DND-41 (cell line): ENCODE measurements around the gene TMEM234.

ENCODE experiments used
- CTCF ChIP-seq: IDR thresholded peaks from 2 replicates; pipeline ENCODE4 v1.5.1; 2012; ENCODE audit warnings: borderline replicate concordance, low read length, moderate library complexity, mild to moderate bottlenecking; ENCODE audit not compliant: poor library complexity, severe bottlenecking; ENCODE audit errors: extremely low read depth
- EZH2 ChIP-seq: IDR thresholded peaks from 3 replicates; pipeline ENCODE4 v1.6.1; 2012; ENCODE audit warnings: borderline replicate concordance, low read depth, mild to moderate bottlenecking, moderate library complexity, low read length, inconsistent platforms; ENCODE audit not compliant: severe bottlenecking

DNA sequence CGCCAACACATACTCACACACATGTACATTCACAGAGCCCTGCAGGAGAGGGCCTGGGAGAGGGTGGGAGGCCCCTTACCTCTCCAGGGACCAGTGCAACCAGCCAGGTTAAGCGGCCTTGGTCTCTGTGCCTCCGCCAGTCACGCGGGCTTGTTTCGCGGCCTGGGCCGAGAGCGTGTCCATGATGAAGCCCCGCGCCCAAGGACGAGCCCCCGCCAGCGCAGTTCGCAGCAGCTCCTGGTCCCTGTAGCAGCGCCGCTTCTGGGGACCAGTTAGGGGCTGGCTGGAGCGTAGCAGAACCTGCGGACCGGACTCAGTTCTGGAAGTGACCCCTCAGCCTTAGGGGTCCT is 17.6 kb upstream of the TMEM234 start:
- TF ChIP-seq CTCF (no peak), EZH2 (no peak)
